HFFc6 (cell line): ENCODE measurements around the gene PRSS8. TPM values are rescaled to one million over a fixed set of nuclear protein-coding genes. Genes with fewer than 3 reads are reported as not detected.
"Not testable (repeated sequence)": the region's sequence is repeated elsewhere in the genome, so short reads cannot be mapped to it uniquely, and the experiment has no call there.

Experiments
- DNase-seq: peaks from one replicate; pipeline ENCODE4 v3.0.0-alpha.2; 2018
- H3K27ac Mint-ChIP-seq: 2 replicates; pipeline ENCODE4 v1.8.0; 2020; ENCODE audit warnings: mild to moderate bottlenecking, mixed read lengths
- H3K27me3 Mint-ChIP-seq: 2 replicates; pipeline ENCODE4 v1.8.0; 2021; ENCODE audit warnings: mild to moderate bottlenecking, moderate library complexity, mixed read lengths; ENCODE audit not compliant: insufficient read depth
- H3K36me3 Mint-ChIP-seq: 2 replicates; pipeline ENCODE4 v1.8.0; 2021; ENCODE audit warnings: low read depth, mixed read lengths
- H3K4me1 Mint-ChIP-seq: 2 replicates; pipeline ENCODE4 v1.8.0; 2020; ENCODE audit warnings: low read depth, mixed read lengths
- H3K4me3 Mint-ChIP-seq: 2 replicates; pipeline ENCODE4 v1.8.0; 2020; ENCODE audit warnings: mild to moderate bottlenecking, moderate library complexity, mixed read lengths
- H3K9me3 Mint-ChIP-seq: 2 replicates; pipeline ENCODE4 v1.8.0; 2020; ENCODE audit warnings: mild to moderate bottlenecking, mixed read lengths
- CTCF ChIP-seq: fragments of 200-600 bp; sonication (generic); IDR thresholded peaks from 2 replicates; pipeline ENCODE4 v1.5.0; 2021; ENCODE audit warnings: antibody characterized with exemption, mild to moderate bottlenecking
- total RNA-seq, 6 experiments: library from RNA; stranded (reverse); fragmentation: NEBNext Ultra II Directional; extraction: Animal tissue kit (Norgen Biotek cat#: 25700); gene quantifications; 2 replicates in 1 of 6; 3 replicates in 5 of 6; pipeline ENCODE4 v1.2.3, GENCODE V29; 2021

Gene PRSS8
- total RNA-seq, 6 experiments from 2014 or later, result not detected

DNA sequence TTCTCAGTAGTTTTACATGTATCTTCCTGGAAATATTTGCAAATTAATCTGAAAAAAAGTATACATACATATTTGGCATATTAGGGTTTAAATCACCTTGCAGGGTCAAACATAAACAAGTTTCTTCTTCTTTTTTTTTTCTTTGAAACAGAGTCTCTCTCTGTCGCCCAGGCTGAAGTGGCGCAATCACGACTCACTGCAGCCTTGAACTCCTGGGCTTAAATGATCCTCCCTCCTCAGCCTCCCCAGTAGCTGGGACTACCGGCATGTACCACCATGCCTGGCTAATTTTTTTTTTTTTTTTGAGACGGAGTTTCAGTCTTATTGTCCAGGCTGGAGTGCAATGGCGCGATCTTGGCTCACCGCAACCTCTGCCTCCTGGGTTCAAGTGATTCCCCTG is 31.8 kb upstream of the PRSS8 start:
- H3K27ac Mint-ChIP-seq, result no peak overlapping the region
- H3K27me3 Mint-ChIP-seq, result peaks cover 3% of the 10 kb centered on the region

GRCh38 chr16:31157136-31157535 is 21.6 kb upstream of the PRSS8 start:
- Mint-ChIP-seq H3K4me1 (peaks cover 6% of the 10 kb centered on the region; the same call in 1 of the 2 replicates), H3K27me3 (peaks cover 20% of the 10 kb centered on the region), H3K36me3 (no peaks in the 10 kb centered on the region), H3K4me3 (no peak overlapping the region; the same call in 1 of the 2 replicates), H3K9me3 (no peaks in the 10 kb centered on the region), H3K27ac (no peak overlapping the region)
- TF ChIP-seq CTCF, result no peak
- DNase-seq, result no peak

More for the DNA sequence above, 31.8 kb upstream of the PRSS8 start:
- Mint-ChIP-seq H3K9me3 (no peaks in the 10 kb centered on the region), H3K36me3 (no peaks in the 10 kb centered on the region), H3K4me1 (no peaks in the 10 kb centered on the region), H3K4me3 (no peak overlapping the region)
- no peak for DNase-seq
- no peak for TF ChIP-seq CTCF

DNA sequence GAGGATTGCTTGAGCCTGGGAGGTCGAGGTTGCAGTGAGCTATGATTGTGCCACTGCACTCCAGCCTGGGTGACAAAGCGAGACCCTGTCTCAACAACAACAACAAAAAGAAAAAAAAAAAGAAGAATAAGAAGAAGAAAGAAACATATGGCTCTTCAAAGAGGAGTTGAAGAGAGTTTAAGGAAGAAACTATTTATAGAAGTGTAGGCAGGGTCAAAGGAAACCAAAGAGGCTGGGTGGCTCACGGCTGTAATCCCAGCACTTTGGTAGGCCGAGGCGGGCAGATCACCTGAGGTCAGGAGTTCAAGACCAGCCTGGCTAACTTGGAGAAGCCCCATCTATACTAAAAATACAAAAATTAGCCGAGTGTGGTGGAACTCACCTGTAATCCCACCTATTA is 15.4 kb upstream of the PRSS8 start:
- H3K27me3 Mint-ChIP-seq, result peaks cover 23% of the 10 kb centered on the region
- DNase-seq, H3K4me3 Mint-ChIP-seq, H3K9me3 Mint-ChIP-seq, H3K4me1 Mint-ChIP-seq, H3K27ac Mint-ChIP-seq, H3K36me3 Mint-ChIP-seq: not testable (repeated sequence)

GRCh38 chr16:31149894-31150890 is 14.7 kb upstream of the PRSS8 start, which contains the start of gene PRSS36:
Gene PRSS36, minus strand, starts transcription at chr16:31150066. Its CDS starts 31 bp downstream, at chr16:31150035.
- Mint-ChIP-seq H3K27ac (no peak within 1 kb of the TSS), H3K27me3 (peaks cover 23% of the 10 kb centered on the region), H3K4me1 (no peaks in the 10 kb centered on the region), H3K9me3 (no peaks in the 10 kb centered on the region), H3K4me3 (no peak within 1 kb of the TSS), H3K36me3 (no peaks in the 10 kb centered on the region)
- DNase-seq, result no peak
- TF ChIP-seq CTCF, result no peak

GRCh38 chr16:31149332-31149731 is 13.8 kb upstream of the PRSS8 start:
- H3K27me3 Mint-ChIP-seq, result peaks cover 24% of the 10 kb centered on the region
- no peak overlapping the region for H3K27ac Mint-ChIP-seq
- H3K4me3 Mint-ChIP-seq, result no peak overlapping the region

More at GRCh38 chr16:31149332-31149731, 13.8 kb upstream of the PRSS8 start:
- H3K36me3 Mint-ChIP-seq, result no peaks in the 10 kb centered on the region
- H3K9me3 Mint-ChIP-seq, result no peaks in the 10 kb centered on the region
- TF ChIP-seq CTCF, result no peak
- DNase-seq, result no peak
- H3K4me1 Mint-ChIP-seq, result no peaks in the 10 kb centered on the region
